UCSD-AML1 (cell line): ENCODE results near the gene HBB.

Experiments
- DNase-seq: peaks from one replicate; lab custom pipeline; 2025; ENCODE audit not compliant: unreplicated experiment; lab: John Stamatoyannopoulos, UW

The HBB gene

GRCh38 chr11:5247472-5248192 lies 20.8 kb upstream of the HBB start:
- no peak for DNase-seq

- DNase-seq: no peak
Observed at GRCh38 chr11:5246772-5247471, 20.1 kb upstream of the HBB start.

GRCh38 chr11:5245155-5245554 lies 18.3 kb upstream of the HBB start:
- DNase-seq: no peak

GRCh38 chr11:5243816-5244180 lies 16.9 kb upstream of the HBB start:
- DNase-seq: no peak

GRCh38 chr11:5242933-5243815 lies 16.3 kb upstream of the HBB start:
- no peak for DNase-seq

- no peak for DNase-seq
Observed at GRCh38 chr11:5242208-5242607, 15.3 kb upstream of the HBB start.

- no peak for DNase-seq
Observed at GRCh38 chr11:5241458-5241857, 14.6 kb upstream of the HBB start.

GRCh38 chr11:5240458-5240857 lies 13.6 kb upstream of the HBB start:
- no peak for DNase-seq

- no peak for DNase-seq
Observed at GRCh38 chr11:5240056-5240455, 13.2 kb upstream of the HBB start.

- no peak for DNase-seq
Observed at GRCh38 chr11:5239046-5239445, 12.2 kb upstream of the HBB start.

- no peak for DNase-seq
Observed at GRCh38 chr11:5238486-5238885, 11.6 kb upstream of the HBB start.

- DNase-seq: no peak
Observed at GRCh38 chr11:5237420-5237819, 10.5 kb upstream of the HBB start.

- no peak for DNase-seq
Observed at GRCh38 chr11:5235364-5236095, 8.7 kb upstream of the HBB start.

- no peak for DNase-seq
Observed at GRCh38 chr11:5234381-5234834, 7.5 kb upstream of the HBB start, which contains the start of gene HBD. Gene HBD, minus strand, starts transcription at chr11:5234483. Its CDS starts 50 bp downstream, at chr11:5234433.

GRCh38 chr11:5233307-5233706 lies 6.4 kb upstream of the HBB start:
- DNase-seq: no peak

- no peak for DNase-seq
Observed at GRCh38 chr11:5232821-5233220, 6.0 kb upstream of the HBB start.

- no peak for DNase-seq
Observed at GRCh38 chr11:5232176-5232575, 5.3 kb upstream of the HBB start.

GRCh38 chr11:5231111-5231510 lies 4.2 kb upstream of the HBB start:
- DNase-seq: no peak

- DNase-seq: no peak
Observed at GRCh38 chr11:5230266-5230665, 3.4 kb upstream of the HBB start.

- DNase-seq: no peak
Observed at GRCh38 chr11:5229796-5230195, 2.9 kb upstream of the HBB start.

- DNase-seq: no peak
Observed at GRCh38 chr11:5229356-5229755, 2.5 kb upstream of the HBB start.
